ENCODE measurements around the gene IDH3A.
"Not testable (repeated sequence)": the region's sequence is repeated elsewhere in the genome, so short reads cannot be mapped to it uniquely, and the experiment has no call there.

The IDH3A gene

GRCh38 chr15:78129077-78129750 is 19.9 kb upstream of the IDH3A start:
- no peak for DNase-seq (ENCODE audit: low read depth in 2 of 2)

GRCh38 chr15:78129751-78130287 is 19.3 kb upstream of the IDH3A start:
- no peak for DNase-seq (ENCODE audit: low read depth in 2 of 2)

GRCh38 chr15:78130466-78131294 is 18.5 kb upstream of the IDH3A start:
- DNase-seq (ENCODE audit: low read depth in 2 of 2), result no peak

GRCh38 chr15:78131295-78132061 is 17.7 kb upstream of the IDH3A start, which contains the start of gene CIB2:
TSS of gene CIB2 (minus strand) at chr15:78131445. CDS start at chr15:78131215, 230 bp downstream.
- peak; percentile 41 to 70 for DNase-seq (ENCODE audit: low read depth in 2 of 2)

GRCh38 chr15:78133801-78134200 is 15.4 kb upstream of the IDH3A start:
- no peak for DNase-seq (ENCODE audit: low read depth in 2 of 2)

- DNase-seq (ENCODE audit: low read depth in 2 of 2), result no peak
These were observed 9.6 kb upstream of the IDH3A start for GRCh38 chr15:78139578-78139977.

GRCh38 chr15:78140292-78140691 is 8.9 kb upstream of the IDH3A start:
- DNase-seq (ENCODE audit: low read depth in 2 of 2), result no peak

- DNase-seq (ENCODE audit: low read depth in 2 of 2), result no peak
These were observed 6.8 kb upstream of the IDH3A start for GRCh38 chr15:78142332-78142731.

- DNase-seq (ENCODE audit: low read depth in 2 of 2), result no peak
These were observed 2.6 kb upstream of the IDH3A start for GRCh38 chr15:78146425-78147154.

- no peak for DNase-seq (ENCODE audit: low read depth in 2 of 2)
These were observed 1.6 kb upstream of the IDH3A start for GRCh38 chr15:78147566-78147965.

- no peak for DNase-seq (ENCODE audit: low read depth in 2 of 2)
These were observed 632 bp upstream of the IDH3A start for GRCh38 chr15:78148392-78149067.

- DNase-seq (ENCODE audit: low read depth in 2 of 2), result no peak
These were observed 916 bp downstream of the IDH3A start for GRCh38 chr15:78149805-78150751.

GRCh38 chr15:78151075-78151474 is 1.9 kb downstream of the IDH3A start:
- not testable (repeated sequence) for DNase-seq (ENCODE audit: low read depth in 2 of 2)

- DNase-seq (ENCODE audit: low read depth in 2 of 2), result no peak
These were observed 5.8 kb downstream of the IDH3A start for GRCh38 chr15:78154955-78155354.

- no peak for DNase-seq (ENCODE audit: low read depth in 2 of 2)
These were observed 6.3 kb downstream of the IDH3A start for GRCh38 chr15:78155355-78155939.

GRCh38 chr15:78156653-78157052 is 7.5 kb downstream of the IDH3A start:
- DNase-seq (ENCODE audit: low read depth in 2 of 2), result no peak

- DNase-seq (ENCODE audit: low read depth in 2 of 2), result no peak
These were observed 8.0 kb downstream of the IDH3A start for GRCh38 chr15:78157203-78157602.

GRCh38 chr15:78159395-78159794 is 10.2 kb downstream of the IDH3A start:
- no peak for DNase-seq (ENCODE audit: low read depth in 2 of 2)

GRCh38 chr15:78162038-78162437 is 12.9 kb downstream of the IDH3A start:
- DNase-seq (ENCODE audit: low read depth in 2 of 2), result peak in 1 of 2 donors; percentile 48

Data from stimulated activated CD8-positive, alpha-beta memory T cell treated with anti-CD3 and anti-CD28 coated beads, Interleukin-7, amount 100 ng/mL, for 4 hours (primary cell).